CD14-positive monocyte (primary cell): ENCODE data around the gene FAF1. TPM values are rescaled to one million over a fixed set of nuclear protein-coding genes. Genes with fewer than 3 reads are reported as not detected.

Experiments
- DNase-seq, 3 donors: peaks; one replicate each; pipeline ENCODE4 v3.0.0-alpha.2; 2011 to 2022
- H2AFZ ChIP-seq: 2 replicates; pipeline ENCODE4 v1.6.0; 2012; ENCODE audit warnings: mild to moderate bottlenecking, low read depth, low read length, inconsistent platforms; ENCODE audit not compliant: insufficient read depth, poor library complexity, severe bottlenecking
- H3K27ac ChIP-seq, 2 donors: 1 replicate in 1 of 2; 2 replicates in 1 of 2; pipeline ENCODE4 v1.5.1; 2012 to 2013; ENCODE audit warnings: low read length in 2 of 2, control low read depth in 1 of 2, inconsistent platforms in 1 of 2, low read depth in 1 of 2, mild to moderate bottlenecking in 1 of 2
- H3K27me3 ChIP-seq, 2 donors: one replicate each; pipeline versions ENCODE4 v1.6.0 to v1.6.1; 2011 to 2013; ENCODE audit warnings: low read length in 2 of 2; ENCODE audit not compliant: control insufficient read depth in 2 of 2, insufficient read depth in 2 of 2
- H3K36me3 ChIP-seq, 2 donors: replicated peaks in 1 of 2; 1 replicate in 1 of 2; 2 replicates in 1 of 2; pipeline versions ENCODE4 v1.5.1 to v1.6.1; 2012 to 2013; ENCODE audit warnings: low read length in 2 of 2, control low read depth in 1 of 2, inconsistent platforms in 1 of 2, mild to moderate bottlenecking in 1 of 2; ENCODE audit not compliant: insufficient read depth in 2 of 2, control insufficient read depth in 1 of 2
- H3K4me1 ChIP-seq, 2 donors: 1 replicate in 1 of 2; 2 replicates in 1 of 2; pipeline versions ENCODE4 v1.5.1 to v1.6.1; 2012 to 2013; ENCODE audit warnings: low read length in 2 of 2, control low read depth in 1 of 2, inconsistent platforms in 1 of 2, mild to moderate bottlenecking in 1 of 2, moderate library complexity in 1 of 2; ENCODE audit not compliant: insufficient read depth in 2 of 2, control insufficient read depth in 1 of 2
- H3K4me2 ChIP-seq: replicated peaks from 2 replicates; pipeline ENCODE3; 2012; ENCODE audit warnings: low read length, moderate library complexity, mild to moderate bottlenecking; ENCODE audit not compliant: poor library complexity, severe bottlenecking; ENCODE audit errors: extremely low read depth
- H3K4me3 ChIP-seq, 3 experiments: fragments of 200-600 bp in 1 of 3; sonication (generic) in 1 of 3; replicated peaks in 1 of 3; 1 replicate in 2 of 3; 2 replicates in 1 of 3; pipeline ENCODE4 v1.5.1; 2011 to 2013; ENCODE audit warnings: low read length in 3 of 3, mild to moderate bottlenecking in 3 of 3, control low read depth in 2 of 3, low read depth in 2 of 3, inconsistent platforms in 1 of 3, moderate library complexity in 1 of 3
- H3K79me2 ChIP-seq: 2 replicates; pipeline ENCODE4 v1.6.0; 2012; ENCODE audit warnings: mild to moderate bottlenecking, control low read depth, inconsistent platforms, low read length, moderate library complexity; ENCODE audit not compliant: insufficient read depth
- H3K9ac ChIP-seq: 2 replicates; pipeline ENCODE4 v1.6.0; 2017; ENCODE audit warnings: low read length, mild to moderate bottlenecking; ENCODE audit not compliant: insufficient read depth, poor library complexity, severe bottlenecking
- H3K9me3 ChIP-seq, 2 donors: replicated peaks in 1 of 2; 1 replicate in 1 of 2; 2 replicates in 1 of 2; pipeline versions ENCODE4 v1.5.1 to v1.6.1; 2012 to 2013; ENCODE audit warnings: low read length in 2 of 2, control low read depth in 1 of 2; ENCODE audit not compliant: control insufficient read depth in 1 of 2, insufficient read depth in 1 of 2
- H4K20me1 ChIP-seq: 2 replicates; pipeline ENCODE4 v1.6.0; 2012; ENCODE audit warnings: mild to moderate bottlenecking, low read length, control low read depth, moderate library complexity; ENCODE audit not compliant: insufficient read depth
- H3K27ac Mint-ChIP-seq, 7 donors: one replicate each; pipeline ENCODE4 v1.8.0; 2020; ENCODE audit warnings: mild to moderate bottlenecking in 7 of 7, mixed read lengths in 7 of 7, moderate library complexity in 6 of 7, inconsistent platforms in 2 of 7
- H3K27me3 Mint-ChIP-seq, 3 donors: one replicate each; pipeline ENCODE4 v1.8.0; 2021 to 2022; ENCODE audit warnings: low read depth in 3 of 3, mild to moderate bottlenecking in 3 of 3, mixed read lengths in 3 of 3, moderate library complexity in 3 of 3, inconsistent platforms in 1 of 3
- H3K36me3 Mint-ChIP-seq, 2 donors: one replicate each; pipeline ENCODE4 v1.8.0; 2020; ENCODE audit warnings: mixed read lengths in 2 of 2, inconsistent platforms in 1 of 2, mild to moderate bottlenecking in 1 of 2
- H3K4me1 Mint-ChIP-seq: one replicate; pipeline ENCODE4 v1.8.0; 2020; ENCODE audit warnings: mild to moderate bottlenecking, mixed read lengths
- H3K4me3 Mint-ChIP-seq, 2 donors: one replicate each; pipeline ENCODE4 v1.8.0; 2020; ENCODE audit warnings: mild to moderate bottlenecking in 2 of 2, mixed read lengths in 2 of 2, moderate library complexity in 1 of 2
- H3K9me3 Mint-ChIP-seq, 7 donors: one replicate each; pipeline ENCODE4 v1.8.0; 2020 to 2022; ENCODE audit warnings: mixed read lengths in 7 of 7, mild to moderate bottlenecking in 6 of 7, moderate library complexity in 6 of 7, inconsistent platforms in 2 of 7
- WGBS: methylation state at CpG from one replicate; pipeline ENCODE4 v1.1.5; 2013; ENCODE audit warnings: missing lambda C conversion rate; ENCODE audit not compliant: insufficient coverage; 5-methylcytosine and 5-hydroxymethylcytosine counted together
- intact Hi-C, 2 donors: fragments of 100-400 bp; cut with micrococcal nuclease; formaldehyde crosslinking; loops; one replicate each; pipeline versions ENCODE4 v1.15.0 to v1.15.1; 2023
- polyA plus RNA-seq, 3 donors: library from polyadenylated mRNA; depleted of rRNA in 1 of 3; unstranded in 2 of 3; stranded (reverse) in 1 of 3; fragments of 300-500 nt in 2 of 3; fragments of >200 nt in 1 of 3; fragmentation: Illumina TruSeq in 2 of 3; gene quantifications; 1 replicate in 2 of 3; 2 replicates in 1 of 3; pipeline ENCODE4 v1.2.3, GENCODE V29; 2012 to 2021
- TF ChIP-seq, protein P1 (sequence below): fragments of 200-600 bp; IDR thresholded peaks from one replicate; pipeline ENCODE4 v1.8.0; 2022; ENCODE audit warnings: antibody characterized with exemption, mild to moderate bottlenecking

Gene FAF1
- polyA plus RNA-seq, 3 donors, result 11.4 to 29.6 (median 16.9) TPM

DNA sequence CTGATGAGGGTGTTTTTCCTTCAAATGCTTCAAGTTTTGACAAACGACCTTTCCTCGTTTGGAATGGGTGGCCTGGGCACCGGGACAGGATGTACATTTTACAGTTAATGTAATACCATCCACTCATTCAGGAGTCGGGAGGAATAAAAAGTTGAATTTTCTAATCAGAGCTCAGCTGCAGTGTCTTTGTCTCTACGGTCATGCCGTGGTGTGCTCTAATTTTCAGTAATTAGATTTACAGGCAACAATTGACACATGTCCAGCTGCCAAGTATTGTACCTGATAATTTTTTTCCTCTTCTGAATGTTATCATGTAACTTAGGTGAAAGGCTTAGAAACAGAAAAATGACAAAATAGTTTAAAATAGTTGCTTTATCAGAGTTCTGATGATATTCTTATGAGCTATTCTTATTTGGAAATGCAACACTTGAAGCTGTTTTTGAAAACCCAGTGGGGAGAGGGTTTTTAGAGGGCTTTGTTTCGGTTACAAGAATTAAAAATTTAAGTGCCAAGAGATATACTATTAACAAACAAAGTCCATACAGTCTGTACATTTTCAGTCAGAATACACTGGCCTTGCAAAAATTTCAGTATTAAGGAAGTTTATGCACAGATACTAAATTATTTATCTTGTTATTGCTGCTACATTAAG, 11.0 kb upstream of the FAF1 start:
- H2AFZ ChIP-seq, result peak overlapping the region; percentile 99
- peak overlapping the region; percentile 25 to 96 (median 89) for H3K27ac Mint-ChIP-seq
- H3K4me3 Mint-ChIP-seq, result peak overlapping the region; percentile 99 to 100
- TF ChIP-seq, protein P1, sequence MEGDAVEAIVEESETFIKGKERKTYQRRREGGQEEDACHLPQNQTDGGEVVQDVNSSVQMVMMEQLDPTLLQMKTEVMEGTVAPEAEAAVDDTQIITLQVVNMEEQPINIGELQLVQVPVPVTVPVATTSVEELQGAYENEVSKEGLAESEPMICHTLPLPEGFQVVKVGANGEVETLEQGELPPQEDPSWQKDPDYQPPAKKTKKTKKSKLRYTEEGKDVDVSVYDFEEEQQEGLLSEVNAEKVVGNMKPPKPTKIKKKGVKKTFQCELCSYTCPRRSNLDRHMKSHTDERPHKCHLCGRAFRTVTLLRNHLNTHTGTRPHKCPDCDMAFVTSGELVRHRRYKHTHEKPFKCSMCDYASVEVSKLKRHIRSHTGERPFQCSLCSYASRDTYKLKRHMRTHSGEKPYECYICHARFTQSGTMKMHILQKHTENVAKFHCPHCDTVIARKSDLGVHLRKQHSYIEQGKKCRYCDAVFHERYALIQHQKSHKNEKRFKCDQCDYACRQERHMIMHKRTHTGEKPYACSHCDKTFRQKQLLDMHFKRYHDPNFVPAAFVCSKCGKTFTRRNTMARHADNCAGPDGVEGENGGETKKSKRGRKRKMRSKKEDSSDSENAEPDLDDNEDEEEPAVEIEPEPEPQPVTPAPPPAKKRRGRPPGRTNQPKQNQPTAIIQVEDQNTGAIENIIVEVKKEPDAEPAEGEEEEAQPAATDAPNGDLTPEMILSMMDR, result no peak
- H3K4me1 ChIP-seq, result peaks cover 17 to 39% of the 10 kb centered on the region in 2 donors
- no CpG with 5 or more reads among the region's 7 CpGs for WGBS
- peaks cover 0 to 3% (median 0%) of the 10 kb centered on the region in 7 donors for H3K9me3 Mint-ChIP-seq
- H3K9ac ChIP-seq, result peak overlapping the region; percentile 88
- peaks cover 10 to 17% of the 10 kb centered on the region in 2 donors for H3K36me3 Mint-ChIP-seq
- intact Hi-C loops, result loop anchor here in 1 of 2 donors (10.0 kb wide), 1 partner anchor 194 kb away; no protein-coding TSS in a partner anchor
- H3K9me3 ChIP-seq, result no peaks in the 10 kb centered on the region
- peak overlapping the region; percentile 97 for H3K4me2 ChIP-seq
- peaks cover 2 to 4% (median 3%) of the 10 kb centered on the region in 3 donors for H3K27me3 Mint-ChIP-seq
- no peaks in the 10 kb centered on the region for H3K36me3 ChIP-seq
- H3K4me1 Mint-ChIP-seq, result peaks cover 30% of the 10 kb centered on the region
- peaks cover 52% of the 10 kb centered on the region for H3K79me2 ChIP-seq
- peak overlapping the region; percentile 87 to 98 (median 97) for H3K4me3 ChIP-seq
- peak overlapping the region in 1 of 2 donors; percentile 94 for H3K27ac ChIP-seq
- H3K27me3 ChIP-seq, result peaks cover 5% of the 10 kb centered on the region in 2 donors
- DNase-seq, result no peak
- H4K20me1 ChIP-seq, result no peaks in the 10 kb centered on the region

DNA sequence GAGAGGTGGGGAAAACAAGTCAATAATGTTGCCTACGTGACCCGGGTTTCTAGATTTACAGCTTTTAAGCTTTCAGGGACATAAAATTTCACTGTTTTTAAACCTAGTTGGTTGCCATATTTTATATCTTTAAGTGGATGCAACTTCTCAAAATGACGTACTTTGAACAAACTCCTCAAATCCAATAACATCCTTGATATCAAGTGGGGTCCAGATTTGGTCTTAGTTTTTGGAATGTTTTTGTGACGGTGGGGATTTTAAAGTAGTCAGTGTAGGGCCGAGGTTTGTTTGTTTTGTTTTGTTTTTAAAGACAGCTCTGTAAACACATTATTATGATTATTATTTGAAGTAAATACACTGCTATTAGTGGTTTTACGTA, 10.4 kb upstream of the FAF1 start:
- peak overlapping the region; percentile 99 to 100 for H3K4me3 Mint-ChIP-seq
- Histone ChIP-seq H3K4me2 (peak overlapping the region; percentile 97), H3K9ac (peak overlapping the region; percentile 88), H3K79me2 (peaks cover 52% of the 10 kb centered on the region), H2AFZ (peak overlapping the region; percentile 99), H3K36me3 (no peaks in the 10 kb centered on the region), H3K27me3 (peaks cover 0 to 2% of the 10 kb centered on the region in 2 donors), H4K20me1 (no peaks in the 10 kb centered on the region), H3K27ac (peak overlapping the region; percentile 86 to 94), H3K9me3 (no peaks in the 10 kb centered on the region), H3K4me3 (peak overlapping the region; percentile 87 to 98 (median 97)), H3K4me1 (peaks cover 17 to 38% of the 10 kb centered on the region in 2 donors)
- peaks cover 30% of the 10 kb centered on the region for H3K4me1 Mint-ChIP-seq
- peaks cover 10 to 16% of the 10 kb centered on the region in 2 donors for H3K36me3 Mint-ChIP-seq
- intact Hi-C loops, result loop anchor here in 1 of 2 donors (10.0 kb wide), 1 partner anchor 194 kb away; no protein-coding TSS in a partner anchor
- peaks cover 2% of the 10 kb centered on the region in 3 donors for H3K27me3 Mint-ChIP-seq
- peaks cover 0 to 3% (median 0%) of the 10 kb centered on the region in 7 donors for H3K9me3 Mint-ChIP-seq
- DNase-seq, result no peak
- WGBS, result no CpG with 5 or more reads among the region's 6 CpGs
- peak overlapping the region; percentile 66 to 96 (median 90) for H3K27ac Mint-ChIP-seq
- TF ChIP-seq, protein P1, result no peak
